CD4-positive, alpha-beta T cell treated with Interleukin-4 for 1 hour (primary cell): Measurements from ENCODE around the gene TNRC6A.
"Not testable (repeated sequence)": the region's sequence is repeated elsewhere in the genome, so short reads cannot be mapped to it uniquely, and the experiment has no call there.

Source experiments
- DNase-seq, 2 donors: peaks; one replicate each; pipeline ENCODE4 v3.0.0-alpha.2; 2020 to 2022

TNRC6A gene

GRCh38 chr16:24846548-24847357 lies 117.3 kb downstream of the TNRC6A start:
- no peak for DNase-seq

- DNase-seq = no peak
Measured at GRCh38 chr16:24847358-24847664, 117.9 kb downstream of the TNRC6A start.

GRCh38 chr16:24848065-24848464 lies 118.6 kb downstream of the TNRC6A start:
- DNase-seq = no peak

- no peak for DNase-seq
Measured at GRCh38 chr16:24849641-24850040, 120.2 kb downstream of the TNRC6A start.

GRCh38 chr16:24850289-24850938 lies 121.0 kb downstream of the TNRC6A start:
- DNase-seq = no peak

- no peak for DNase-seq
Measured at GRCh38 chr16:24851700-24852099, 122.2 kb downstream of the TNRC6A start.

GRCh38 chr16:24852281-24852721 lies 122.8 kb downstream of the TNRC6A start:
- no peak for DNase-seq

GRCh38 chr16:24853169-24853824 lies 123.8 kb downstream of the TNRC6A start:
- no peak for DNase-seq

GRCh38 chr16:24853830-24854229 lies 124.4 kb downstream of the TNRC6A start:
- no peak for DNase-seq

GRCh38 chr16:24854607-24855171 lies 125.2 kb downstream of the TNRC6A start:
- no peak for DNase-seq

- DNase-seq = no peak
Measured at GRCh38 chr16:24855678-24856077, 126.2 kb downstream of the TNRC6A start.

GRCh38 chr16:24856871-24857270 lies 127.4 kb downstream of the TNRC6A start:
- DNase-seq = not testable (repeated sequence)

- peak in 1 of 2 donors; percentile 8 for DNase-seq
Measured at GRCh38 chr16:24858219-24859041, 129.0 kb downstream of the TNRC6A start.

- DNase-seq = no peak
Measured at GRCh38 chr16:24861461-24861860, 132.0 kb downstream of the TNRC6A start.

GRCh38 chr16:24863582-24864437 lies 134.4 kb downstream of the TNRC6A start:
- no peak for DNase-seq

- DNase-seq = no peak
Measured at GRCh38 chr16:24869033-24869432, 139.6 kb downstream of the TNRC6A start.

GRCh38 chr16:24871891-24872290 lies 142.4 kb downstream of the TNRC6A start:
- no peak for DNase-seq

- no peak for DNase-seq
Measured at GRCh38 chr16:24873028-24873427, 143.6 kb downstream of the TNRC6A start.

- no peak for DNase-seq
Measured at GRCh38 chr16:24875466-24875865, 146.0 kb downstream of the TNRC6A start.
